Measurements from ENCODE around the gene QDPR.
"Not testable (repeated sequence)": the region's sequence is repeated elsewhere in the genome, so short reads cannot be mapped to it uniquely, and the experiment has no call there.

Gene QDPR

GRCh38 chr4:17511950-17512795, at the start of gene QDPR:
QDPR (minus strand) TSS chr4:17512090; CDS start chr4:17512054, 36 bp downstream.
- DNase-seq (ENCODE audit: extremely low spot score, insufficient read length, low read depth) (peak; percentile 75), FAIRE-seq (peak; percentile 65)

DNA sequence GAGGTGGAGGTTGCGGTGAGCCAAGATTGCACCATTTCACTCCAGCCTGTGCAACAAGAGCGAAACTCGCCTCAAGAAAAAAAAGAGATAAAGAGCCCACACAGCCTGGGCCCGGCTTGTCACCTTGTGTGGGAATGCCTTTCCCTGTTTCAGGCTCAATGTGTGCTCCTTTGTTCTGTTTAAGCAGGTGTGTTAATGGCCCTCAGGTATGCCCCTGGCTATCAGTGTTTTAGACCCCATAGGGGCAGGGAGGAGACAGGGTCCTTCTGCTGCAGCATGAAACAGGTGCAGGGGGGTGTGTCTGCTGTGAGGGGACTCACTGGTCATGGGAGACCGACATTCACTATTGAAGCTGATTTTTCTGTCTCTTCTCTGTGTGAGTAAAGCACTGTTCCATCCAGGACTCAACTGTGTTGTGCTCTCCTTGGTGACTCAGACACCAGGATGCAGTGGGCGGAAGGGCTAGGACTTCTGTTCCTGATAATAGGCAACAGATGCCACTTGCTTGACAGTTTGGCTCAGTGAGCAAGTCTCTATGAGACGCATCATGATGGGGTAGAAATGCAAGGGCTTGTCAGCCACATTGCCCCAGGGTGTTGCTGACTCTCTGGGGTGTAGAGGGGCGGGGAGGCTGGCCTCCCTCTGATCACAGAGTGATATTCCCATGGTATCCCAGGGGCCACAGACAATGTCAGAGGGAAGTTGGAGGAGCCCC, 49.5 kb upstream of the QDPR start:
- FAIRE-seq = no peak
- no peak for DNase-seq (ENCODE audit: extremely low spot score, insufficient read length, low read depth)

GRCh38 chr4:17560065-17560673, 48.3 kb upstream of the QDPR start:
- FAIRE-seq = no peak
- DNase-seq (ENCODE audit: extremely low spot score, insufficient read length, low read depth) = no peak

DNA sequence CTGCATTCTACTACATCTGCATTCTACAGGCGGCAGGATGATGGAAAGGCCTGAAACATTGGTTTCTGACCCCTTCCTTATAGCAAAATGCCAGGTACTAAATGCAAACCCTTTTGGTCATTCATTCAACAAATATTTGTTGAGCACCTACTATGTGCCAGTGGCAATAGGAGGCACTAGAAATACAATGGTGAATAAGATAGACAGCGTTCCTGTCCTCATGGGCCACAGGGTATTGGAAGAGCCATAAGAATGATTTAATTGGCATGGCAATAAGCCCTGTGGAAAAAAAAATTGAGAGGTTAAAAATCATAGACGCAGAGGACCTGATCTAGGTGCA, 47.8 kb upstream of the QDPR start:
- FAIRE-seq (no peak), DNase-seq (ENCODE audit: extremely low spot score, insufficient read length, low read depth) (no peak)

DNA sequence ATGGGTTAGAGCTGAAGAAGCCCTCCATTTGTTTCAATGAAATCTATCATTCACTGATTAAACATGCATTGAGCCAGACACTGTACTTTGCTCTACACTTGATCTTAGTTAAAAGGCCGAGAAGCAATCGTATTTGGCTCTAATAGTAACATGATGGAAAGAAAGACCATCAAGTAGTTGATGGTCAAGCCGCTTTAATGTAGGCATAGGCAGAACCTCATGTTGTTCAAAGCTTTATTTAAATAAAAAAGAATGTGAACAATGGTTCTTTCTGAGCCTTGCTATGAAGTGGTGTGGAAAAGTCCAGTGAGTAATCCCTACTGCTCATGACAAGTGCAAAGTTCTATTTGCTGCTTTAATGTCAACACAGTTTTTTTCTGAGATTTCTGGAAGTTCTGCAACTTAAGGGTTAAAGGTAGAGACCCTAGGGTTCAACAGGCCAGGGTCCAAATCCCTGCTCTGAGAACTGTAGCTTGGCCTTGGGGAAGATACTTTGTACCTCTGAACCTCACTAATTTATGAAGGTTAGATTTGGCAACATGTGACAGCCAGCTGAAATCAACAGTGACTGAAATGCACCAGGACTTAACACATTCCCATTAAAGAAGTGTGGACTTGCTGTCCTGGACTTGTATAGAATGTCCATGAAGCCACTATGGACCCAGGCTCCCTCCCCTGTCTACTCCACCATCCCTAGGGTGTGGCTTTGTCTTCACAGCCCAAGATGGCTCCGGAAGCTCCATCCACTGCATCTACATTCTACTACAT, 47.2 kb upstream of the QDPR start:
- FAIRE-seq (no peak), DNase-seq (ENCODE audit: extremely low spot score, insufficient read length, low read depth) (no peak)

GRCh38 chr4:17557880-17558279, 46.0 kb upstream of the QDPR start:
- no peak for DNase-seq (ENCODE audit: extremely low spot score, insufficient read length, low read depth)
- no peak for FAIRE-seq

DNA sequence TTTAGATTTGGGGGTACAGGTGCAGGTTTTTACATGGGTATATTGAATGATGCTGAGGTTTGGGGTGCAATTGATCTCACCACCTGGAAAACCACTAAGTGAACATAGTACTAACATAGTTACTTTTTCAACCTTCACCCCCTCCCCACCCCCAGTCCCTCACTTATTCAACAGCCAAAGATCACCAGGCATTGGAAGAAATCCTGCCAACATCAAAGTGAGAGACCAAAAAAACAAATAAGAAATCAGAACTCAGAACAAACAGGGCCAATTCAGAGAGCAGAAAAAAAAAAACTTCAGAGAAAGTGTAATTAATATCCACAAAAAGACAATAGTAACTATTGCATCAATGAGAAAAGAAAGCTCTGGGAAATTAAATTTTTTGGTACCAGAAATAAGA, 44.6 kb upstream of the QDPR start:
- FAIRE-seq (no peak), DNase-seq (ENCODE audit: extremely low spot score, insufficient read length, low read depth) (no peak)

DNA sequence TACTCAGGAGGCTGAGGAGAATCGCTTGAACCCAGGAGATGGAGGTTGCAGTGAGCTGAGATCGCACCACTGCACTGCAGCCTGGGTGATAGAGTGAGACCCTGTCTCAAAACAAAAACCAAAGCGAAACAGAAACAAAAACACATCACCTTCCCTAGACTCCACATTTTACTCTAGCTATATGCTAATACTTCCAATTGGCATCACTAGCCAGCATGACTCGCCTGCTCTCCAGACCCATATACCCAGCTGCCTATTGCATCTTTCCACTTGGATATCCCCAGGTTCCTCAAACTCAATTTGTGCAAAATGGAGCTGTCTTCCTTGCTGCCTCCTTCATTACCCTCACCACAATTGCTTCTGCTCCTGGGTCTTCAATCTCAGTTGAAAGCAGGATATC, 42.7 kb upstream of the QDPR start:
- DNase-seq (ENCODE audit: extremely low spot score, insufficient read length, low read depth) = no peak
- no peak for FAIRE-seq

GRCh38 chr4:17552427-17552826, 40.5 kb upstream of the QDPR start:
- DNase-seq (ENCODE audit: extremely low spot score, insufficient read length, low read depth) (no peak), FAIRE-seq (no peak)

- FAIRE-seq = no peak
Observed at GRCh38 chr4:17550549-17550948, 38.7 kb upstream of the QDPR start.

GRCh38 chr4:17546678-17547077, 34.8 kb upstream of the QDPR start:
- DNase-seq (ENCODE audit: extremely low spot score, insufficient read length, low read depth) (no peak), FAIRE-seq (no peak)

More at GRCh38 chr4:17550549-17550948, 38.7 kb upstream of the QDPR start:
- DNase-seq (ENCODE audit: extremely low spot score, insufficient read length, low read depth) = no peak

- FAIRE-seq (no peak), DNase-seq (ENCODE audit: extremely low spot score, insufficient read length, low read depth) (no peak)
Observed at GRCh38 chr4:17546222-17546621, 34.3 kb upstream of the QDPR start.

DNA sequence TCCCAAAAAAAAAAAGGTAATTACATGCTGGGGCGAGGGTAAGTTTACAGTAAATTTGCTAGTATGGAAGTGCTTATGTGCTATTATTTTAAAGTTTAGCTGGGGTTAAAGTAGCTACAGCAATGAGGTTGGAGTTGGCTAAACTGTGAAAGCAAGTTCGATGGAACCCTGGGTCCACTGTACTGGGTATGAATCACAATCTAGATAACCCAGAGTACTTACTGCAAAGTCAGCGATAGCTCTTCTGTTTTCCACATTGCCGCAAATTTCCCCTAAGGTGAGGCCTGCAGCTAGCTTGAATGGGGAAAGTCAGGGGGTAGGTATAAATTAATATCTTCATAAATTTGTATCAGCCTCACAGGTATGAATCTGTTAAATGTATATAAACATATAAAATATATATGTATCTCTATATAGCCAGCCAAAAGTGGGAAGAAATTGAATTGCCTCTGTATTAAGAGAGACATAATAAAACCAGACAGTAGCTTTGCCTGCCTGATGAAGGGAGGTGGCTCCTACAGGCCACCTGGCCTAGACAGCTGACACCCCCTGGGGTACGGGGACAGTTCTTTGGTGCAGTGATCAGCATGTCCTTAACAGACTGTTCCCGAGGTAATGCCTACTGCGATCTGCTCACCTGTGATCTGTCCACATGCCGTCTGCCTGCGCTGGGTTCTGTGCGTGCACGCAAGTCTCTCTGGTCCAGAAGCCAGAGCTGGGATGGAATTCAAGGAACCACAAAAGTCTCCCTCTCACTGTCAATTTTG, 33.7 kb upstream of the QDPR start:
- no peak for DNase-seq (ENCODE audit: extremely low spot score, insufficient read length, low read depth)
- FAIRE-seq = no peak

- DNase-seq (ENCODE audit: extremely low spot score, insufficient read length, low read depth) (no peak), FAIRE-seq (no peak)
Observed at GRCh38 chr4:17544831-17545234, 32.9 kb upstream of the QDPR start.

DNA sequence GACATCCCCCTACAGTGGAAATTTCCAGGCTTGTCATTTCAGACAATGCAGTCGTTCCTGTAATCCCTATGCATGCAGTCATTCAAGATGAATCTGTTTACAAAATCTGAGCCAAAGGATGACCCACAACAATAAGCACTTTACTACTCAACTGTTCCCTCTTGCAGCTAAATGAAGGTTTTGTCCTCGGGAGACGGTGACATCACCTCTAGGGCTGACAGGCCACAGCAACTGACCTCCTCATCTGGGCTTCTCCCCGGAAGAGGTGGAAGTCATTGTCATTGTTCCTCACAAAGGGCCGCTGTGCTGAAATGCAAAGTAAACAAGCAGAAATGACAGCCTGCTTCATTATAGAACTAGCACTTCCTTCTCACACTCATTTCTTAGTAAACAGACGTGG, 32.3 kb upstream of the QDPR start:
- DNase-seq (ENCODE audit: extremely low spot score, insufficient read length, low read depth) (no peak), FAIRE-seq (peak; percentile 26)

DNA sequence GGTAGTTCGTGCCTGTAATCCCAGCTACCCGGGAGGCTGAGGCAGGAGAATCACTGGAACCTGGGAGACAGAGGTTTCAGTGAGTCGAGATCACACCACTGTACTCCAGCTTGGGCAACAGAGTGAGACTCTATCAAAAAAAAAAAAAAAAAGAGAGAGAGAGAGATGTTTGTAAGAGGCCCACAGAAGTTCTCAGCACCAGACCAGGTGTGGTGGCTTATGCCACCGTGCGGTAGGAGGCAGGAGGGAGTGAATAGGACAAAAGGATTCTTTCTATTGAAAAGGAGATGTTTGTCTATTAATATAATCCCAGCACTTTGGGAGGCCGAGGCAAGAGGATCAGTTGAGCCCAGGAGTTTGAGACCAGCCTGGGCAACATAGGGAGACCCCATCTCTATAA, 25.2 kb upstream of the QDPR start:
- DNase-seq (ENCODE audit: extremely low spot score, insufficient read length, low read depth); FAIRE-seq: not testable (repeated sequence)

GRCh38 chr4:17535906-17536305, 24.0 kb upstream of the QDPR start:
- no peak for FAIRE-seq
- no peak for DNase-seq (ENCODE audit: extremely low spot score, insufficient read length, low read depth)

DNA sequence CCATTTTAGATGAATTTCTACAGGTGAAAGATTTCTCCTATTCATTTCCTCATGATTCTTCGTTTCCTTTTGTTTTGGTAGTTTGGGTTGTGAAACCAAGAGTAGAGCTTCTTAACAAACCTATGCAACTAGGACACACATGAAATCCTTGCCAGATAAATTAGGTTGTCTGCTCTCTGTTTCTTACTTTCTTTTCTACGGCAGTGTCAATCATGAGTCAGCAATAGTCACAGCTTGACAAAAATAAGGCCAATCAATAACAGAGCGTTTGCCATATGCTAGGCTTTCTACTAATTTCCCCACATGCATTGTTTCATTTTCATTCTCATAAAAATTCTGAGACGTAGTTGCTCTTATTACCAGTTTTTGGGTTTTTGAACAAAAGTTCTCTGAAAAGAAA, 23.4 kb upstream of the QDPR start:
- no peak for FAIRE-seq
- DNase-seq (ENCODE audit: extremely low spot score, insufficient read length, low read depth) = no peak

GRCh38 chr4:17534705-17535104, 22.8 kb upstream of the QDPR start:
- no peak for FAIRE-seq
- no peak for DNase-seq (ENCODE audit: extremely low spot score, insufficient read length, low read depth)

Data from GM18507 (cell line).